GM23248 (cell line): ENCODE measurements around the gene MACROD2.

Experiments used
- EZH2 ChIP-seq: fragments of 200-600 bp; sonication (generic); IDR thresholded peaks from 2 replicates; pipeline ENCODE4 v1.6.1; 2018; ENCODE audit warnings: antibody characterized with exemption, mild to moderate bottlenecking; ENCODE audit not compliant: insufficient read depth, poor library complexity, severe bottlenecking
- EZH2phosphoT487 ChIP-seq: fragments of 200-600 bp; sonication (generic); IDR thresholded peaks from 2 replicates; pipeline ENCODE4 v1.6.1; 2018; ENCODE audit warnings: antibody characterized with exemption, moderate library complexity, mild to moderate bottlenecking, low read depth; ENCODE audit not compliant: insufficient read depth

GRCh38 chr20:14304472-14304871 lies 309.2 kb downstream of the MACROD2 start:
- TF ChIP-seq EZH2 (no peak), EZH2phosphoT487 (no peak)
